Activated CD8-positive, alpha-beta memory T cell treated with anti-CD3 and anti-CD28 coated beads for 24 hours (primary cell): ENCODE measurements around the gene SSTR1.
"Not testable (repeated sequence)": the region's sequence is repeated elsewhere in the genome, so short reads cannot be mapped to it uniquely, and the experiment has no call there.

Experiments
- DNase-seq: peaks from one replicate; pipeline ENCODE4 v3.0.0-alpha.2; 2020

Gene SSTR1, protein sequence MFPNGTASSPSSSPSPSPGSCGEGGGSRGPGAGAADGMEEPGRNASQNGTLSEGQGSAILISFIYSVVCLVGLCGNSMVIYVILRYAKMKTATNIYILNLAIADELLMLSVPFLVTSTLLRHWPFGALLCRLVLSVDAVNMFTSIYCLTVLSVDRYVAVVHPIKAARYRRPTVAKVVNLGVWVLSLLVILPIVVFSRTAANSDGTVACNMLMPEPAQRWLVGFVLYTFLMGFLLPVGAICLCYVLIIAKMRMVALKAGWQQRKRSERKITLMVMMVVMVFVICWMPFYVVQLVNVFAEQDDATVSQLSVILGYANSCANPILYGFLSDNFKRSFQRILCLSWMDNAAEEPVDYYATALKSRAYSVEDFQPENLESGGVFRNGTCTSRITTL

DNA sequence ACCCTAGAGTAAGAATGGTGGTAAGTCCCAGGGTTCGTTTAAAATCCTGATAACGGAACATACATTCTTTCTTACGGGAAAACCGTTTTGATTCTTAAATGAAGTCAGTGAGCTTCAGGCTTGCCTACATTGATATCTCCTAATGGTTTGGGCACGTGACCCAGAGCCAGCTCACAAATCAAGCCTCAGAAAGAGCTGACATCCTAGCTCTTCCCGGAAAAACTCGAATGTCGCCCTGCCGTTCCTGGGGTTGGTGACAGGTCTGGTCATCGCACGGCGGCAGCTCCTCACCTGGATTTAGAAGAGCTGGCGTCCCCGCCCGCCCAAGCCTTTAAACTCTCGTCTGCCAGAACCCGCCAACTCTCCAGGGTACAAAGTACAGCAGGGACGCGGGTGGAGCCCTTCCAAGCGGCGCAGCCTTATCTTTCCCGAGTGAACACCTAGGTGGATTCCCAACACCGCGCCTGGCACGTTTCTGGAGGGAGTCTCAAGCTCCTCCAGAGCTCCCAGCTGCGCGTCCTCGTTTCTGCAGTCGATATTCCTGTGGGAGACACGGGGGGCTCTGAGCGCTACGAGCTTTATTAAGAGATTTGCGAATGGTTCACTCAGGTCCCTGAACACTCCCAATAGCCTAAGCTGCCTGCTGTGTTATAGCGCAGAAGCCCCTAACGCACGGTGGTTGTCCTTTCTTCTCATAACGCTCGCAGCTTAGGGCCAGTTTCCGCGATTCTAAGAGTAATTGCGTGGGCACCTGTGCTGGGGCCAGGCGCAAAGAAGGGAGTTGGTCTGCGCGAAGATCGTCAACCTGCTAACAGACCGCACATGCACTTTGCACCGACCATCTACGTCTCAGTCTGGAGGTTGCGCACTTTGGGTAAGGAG lies at the start of gene SSTR1:
Gene SSTR1 (plus strand): TSS at position 169 of the 882 bp plus-strand sequence. CDS start 1,486 bp downstream, outside the sequence.
- peak; percentile 58 for DNase-seq

DNA sequence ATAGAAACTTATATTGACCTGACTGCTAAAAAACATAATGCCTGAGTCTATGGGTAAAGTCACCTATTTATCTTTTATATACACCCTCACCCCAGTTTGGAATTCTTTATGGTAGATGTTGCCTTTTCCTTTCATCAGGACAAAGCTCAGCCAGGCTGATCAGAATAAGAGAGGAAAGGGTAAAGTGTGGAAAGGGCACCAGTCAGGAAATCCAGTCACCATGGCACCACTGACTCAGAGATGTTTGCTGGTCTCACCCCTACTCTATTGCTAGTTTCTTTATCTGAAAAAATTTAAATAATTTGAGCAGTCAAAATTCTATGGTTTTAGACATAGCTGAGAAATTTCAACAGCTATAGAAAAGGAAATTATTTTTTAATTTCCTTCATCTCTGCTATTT lies 49.2 kb upstream of the SSTR1 start:
- DNase-seq, result no peak

DNA sequence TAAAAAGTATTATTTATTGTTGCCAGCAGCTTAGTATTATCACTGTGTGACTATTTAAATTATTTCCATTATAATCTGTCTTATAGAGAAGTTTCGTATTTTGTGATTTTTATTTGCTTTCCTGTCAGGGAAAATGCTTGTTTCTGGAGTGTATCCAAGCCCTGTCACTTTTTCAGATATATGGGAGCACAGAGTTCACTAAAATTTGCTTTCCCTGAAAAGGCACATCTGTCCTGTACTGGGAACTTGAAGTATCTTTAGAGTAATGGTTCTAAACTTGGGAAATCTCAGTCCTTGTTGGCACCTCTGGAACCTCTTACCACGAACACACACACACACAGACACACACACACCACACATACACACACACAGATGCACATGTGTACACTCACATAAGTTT lies 39.3 kb upstream of the SSTR1 start:
- DNase-seq, result no peak

DNA sequence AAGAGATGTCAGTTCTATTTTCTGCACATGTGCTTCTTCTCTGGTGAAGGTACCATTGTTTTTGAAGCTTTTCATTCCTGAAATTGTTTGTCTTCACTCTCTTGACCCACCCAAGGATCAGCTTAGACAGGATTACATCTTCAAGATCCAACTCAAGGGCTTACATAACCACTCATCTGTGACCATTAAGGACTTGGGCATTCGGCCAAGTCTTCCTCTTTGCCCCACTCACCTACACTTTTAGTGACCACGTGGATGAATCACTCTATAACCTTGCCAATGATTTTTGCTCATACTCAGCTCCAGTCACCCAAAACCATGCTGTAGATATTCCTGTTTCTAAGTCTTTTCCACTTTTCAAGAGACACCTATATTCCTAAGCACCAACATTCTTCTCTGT lies 36.5 kb upstream of the SSTR1 start:
- no peak for DNase-seq

DNA sequence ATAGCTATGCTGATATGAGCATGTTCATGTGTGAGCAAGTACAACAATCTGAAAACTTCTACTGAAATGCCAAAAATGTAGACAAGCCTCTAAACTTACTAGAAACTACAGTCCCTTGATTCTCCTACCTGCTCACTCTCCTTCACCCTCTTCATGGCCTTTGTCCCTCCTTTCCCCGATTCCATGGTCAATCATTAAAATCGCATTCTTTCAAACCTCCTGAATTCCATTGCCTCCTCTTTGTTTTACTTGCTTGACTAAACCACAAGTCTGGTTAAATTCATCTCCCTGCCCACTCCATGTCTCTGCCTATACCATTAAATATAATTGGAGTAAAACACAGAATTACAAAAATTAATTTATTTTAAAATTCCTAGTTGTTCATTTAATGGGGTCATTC lies 33.0 kb upstream of the SSTR1 start:
- no peak for DNase-seq

DNA sequence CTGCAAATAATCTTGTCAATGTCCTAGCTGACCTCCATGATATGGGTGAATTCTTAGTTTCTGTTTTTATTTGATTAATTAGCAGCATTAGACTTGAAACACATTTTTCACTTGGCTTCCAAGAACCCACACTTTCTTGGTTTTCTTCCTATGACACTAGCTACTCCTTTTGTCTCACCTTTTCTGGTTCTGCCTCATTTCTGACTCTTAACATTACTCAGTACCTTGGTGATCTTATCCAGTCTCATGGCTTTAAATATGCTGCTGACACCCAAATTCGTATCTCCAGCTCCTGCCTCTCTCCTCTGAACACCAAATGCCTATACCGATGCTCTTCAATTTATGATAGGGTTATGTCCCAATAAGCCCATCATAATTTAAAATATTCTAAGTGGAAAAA lies 32.0 kb upstream of the SSTR1 start:
- DNase-seq, result no peak

DNA sequence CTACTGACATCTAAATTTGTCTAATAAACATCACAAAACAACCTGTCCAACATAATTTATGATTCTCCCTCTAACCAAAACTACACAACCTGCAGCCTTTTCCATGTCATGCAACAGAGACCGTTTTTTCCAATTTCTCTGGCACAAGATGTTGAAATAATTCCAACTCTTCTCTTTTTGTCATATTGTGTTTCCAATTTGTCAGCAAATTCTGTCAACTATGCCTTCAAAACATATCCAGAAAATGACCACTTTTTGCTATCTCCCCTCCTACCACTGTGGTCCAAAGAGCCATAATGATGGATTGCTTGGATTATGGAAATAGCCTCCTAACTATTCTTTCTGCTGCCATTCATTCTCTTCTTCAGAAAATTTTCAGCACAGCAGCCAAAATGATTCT lies 31.3 kb upstream of the SSTR1 start:
- no peak for DNase-seq

DNA sequence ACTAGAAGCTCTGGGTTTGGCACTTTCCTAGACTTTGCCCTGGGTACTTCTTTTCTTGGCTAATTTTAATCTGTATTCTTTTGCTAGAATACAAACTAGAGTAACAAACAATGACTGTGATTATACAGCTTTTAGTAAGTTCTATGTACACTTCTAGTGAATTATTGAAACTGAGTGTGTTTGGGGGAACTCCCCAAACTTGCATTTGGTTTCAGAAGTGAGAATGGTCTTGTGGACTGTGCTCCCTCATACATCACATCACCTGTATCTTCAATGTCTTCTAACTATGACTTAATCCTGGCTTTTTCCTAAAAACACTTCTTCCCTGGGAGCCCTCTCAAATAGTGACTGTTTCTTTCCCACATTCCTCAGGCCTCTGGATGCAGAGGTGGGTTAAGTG lies 23.6 kb upstream of the SSTR1 start:
- DNase-seq, result no peak

DNA sequence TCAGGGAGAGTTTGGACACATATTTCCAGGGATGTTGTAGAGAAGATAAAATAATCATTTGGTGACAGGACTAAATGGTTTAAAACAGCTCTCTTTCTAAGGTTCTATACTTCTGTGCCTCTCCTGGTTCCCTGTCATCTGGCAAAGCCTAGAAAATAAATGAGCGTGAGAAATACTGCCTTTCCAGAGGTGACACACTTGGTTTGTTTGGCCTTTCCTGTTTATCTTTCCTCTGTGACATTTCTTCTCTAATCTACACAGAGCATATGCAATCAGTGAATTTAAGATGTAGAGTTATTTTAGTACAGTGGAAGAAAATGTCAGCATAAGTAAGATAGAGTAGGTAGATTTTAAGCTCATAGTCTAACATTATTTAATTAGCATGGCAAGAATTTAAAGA lies 22.0 kb upstream of the SSTR1 start:
- DNase-seq, result no peak

DNA sequence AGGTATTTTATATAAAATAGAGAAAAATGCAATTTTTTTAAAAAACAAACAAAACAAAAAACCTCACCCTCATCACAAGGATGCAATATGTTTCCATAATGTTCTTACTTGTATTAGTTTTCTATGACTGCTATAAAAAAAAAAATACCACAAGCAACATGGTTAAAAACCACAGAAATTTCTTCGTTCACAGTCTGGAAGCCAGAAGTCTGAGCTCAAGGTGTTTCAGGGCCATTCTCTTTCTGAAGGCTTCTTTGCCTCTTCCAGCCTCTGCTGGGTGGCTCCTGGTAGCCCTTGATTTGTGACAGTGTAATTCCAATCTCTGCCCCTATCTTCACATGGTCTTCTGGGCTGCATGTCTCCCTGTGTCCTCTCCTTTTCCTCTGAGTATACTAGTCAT lies 21.5 kb upstream of the SSTR1 start:
- DNase-seq, result no peak

DNA sequence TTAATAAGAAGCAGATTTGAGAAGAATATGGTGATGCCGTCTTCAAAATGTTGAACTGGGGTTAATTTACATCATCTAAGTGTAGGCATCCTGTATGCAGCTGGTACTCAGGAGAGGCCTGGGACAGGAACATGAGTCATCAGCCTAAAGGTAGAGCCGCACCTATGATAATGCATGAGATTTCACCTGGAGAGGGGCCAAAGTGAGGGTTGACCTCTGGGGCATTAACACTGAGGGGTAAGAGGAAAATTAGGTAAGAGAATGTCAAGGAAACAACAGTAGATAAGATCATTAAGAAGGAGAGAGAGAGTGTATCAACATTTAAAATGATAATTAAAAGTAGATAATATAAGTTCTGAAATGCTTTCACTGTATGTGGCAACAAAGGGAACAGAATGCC lies 20.2 kb upstream of the SSTR1 start:
- DNase-seq, result no peak

DNA sequence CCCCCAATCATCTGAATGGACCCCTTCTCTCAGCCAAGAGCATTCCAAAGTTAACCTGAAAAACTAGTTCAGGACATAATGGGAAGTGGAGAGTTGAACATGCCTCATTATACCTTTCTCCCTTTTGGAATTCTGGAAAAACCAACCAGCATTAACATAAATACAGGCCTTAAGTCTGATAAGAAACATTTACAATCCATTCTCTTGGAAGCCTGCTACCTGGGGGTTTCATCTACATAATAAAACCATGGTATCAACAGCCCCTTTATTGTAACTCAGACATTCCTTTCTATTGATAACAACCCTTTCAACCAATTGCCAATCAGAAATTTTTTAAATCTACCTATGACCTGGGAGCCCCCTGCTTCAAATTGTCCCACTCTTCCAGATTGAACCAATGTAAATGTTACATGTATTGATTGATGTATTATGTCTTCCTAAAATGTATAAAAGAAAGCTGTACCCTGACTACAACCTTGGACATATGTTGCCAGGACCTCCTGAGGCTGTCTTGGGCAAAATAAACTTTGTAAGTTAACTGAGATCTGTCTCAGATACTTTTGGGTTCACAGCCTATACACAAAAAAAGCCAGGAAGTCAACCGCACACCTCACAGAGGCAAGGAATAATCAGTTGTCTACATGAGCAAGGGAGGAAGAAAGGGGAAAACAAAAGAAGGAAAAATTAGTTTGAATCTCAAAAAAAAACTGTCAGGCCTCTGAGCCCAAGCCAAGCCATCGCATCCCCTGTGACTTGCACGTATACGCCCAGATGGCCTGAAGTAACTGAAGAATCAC lies 17.6 kb upstream of the SSTR1 start:
- no peak for DNase-seq

DNA sequence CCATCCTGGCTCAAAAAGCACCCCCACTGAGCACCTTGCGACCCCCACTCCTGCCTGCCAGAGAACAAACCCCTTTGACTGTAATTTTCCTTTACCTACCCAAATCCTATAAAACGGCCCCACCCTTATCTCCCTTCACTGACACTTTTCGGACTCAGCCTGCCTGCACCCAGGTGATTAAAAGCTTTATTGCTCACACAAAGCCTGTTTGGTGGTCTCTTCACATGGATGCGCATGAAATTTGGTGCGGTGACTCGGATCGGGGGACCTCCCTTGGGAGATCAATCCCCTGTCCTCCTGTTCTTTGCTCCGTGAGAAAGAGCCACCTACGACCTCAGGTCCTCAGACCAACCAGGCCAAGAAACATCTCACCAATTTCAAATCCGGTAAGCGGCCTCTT lies 16.9 kb upstream of the SSTR1 start:
- DNase-seq, result not testable (repeated sequence)

DNA sequence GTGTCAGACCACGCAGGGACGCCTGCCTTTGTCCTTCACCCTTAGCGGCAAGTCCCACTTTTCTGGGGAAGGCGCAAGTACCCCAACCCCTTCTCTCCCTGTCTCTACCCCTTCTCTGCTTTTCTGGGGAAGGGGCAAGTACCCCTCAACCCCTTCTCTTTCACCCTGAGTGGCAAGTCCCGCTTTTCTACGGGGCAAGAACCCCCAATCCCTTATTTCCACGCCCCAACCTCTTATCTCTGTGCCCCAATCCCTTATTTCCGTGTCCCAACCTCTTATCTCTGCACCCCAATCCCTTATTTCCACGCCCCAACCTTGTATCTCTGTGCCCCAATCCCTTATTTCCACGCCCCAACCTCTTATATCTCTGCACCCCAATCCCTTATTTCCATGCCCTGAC lies 16.2 kb upstream of the SSTR1 start:
- not testable (repeated sequence) for DNase-seq

DNA sequence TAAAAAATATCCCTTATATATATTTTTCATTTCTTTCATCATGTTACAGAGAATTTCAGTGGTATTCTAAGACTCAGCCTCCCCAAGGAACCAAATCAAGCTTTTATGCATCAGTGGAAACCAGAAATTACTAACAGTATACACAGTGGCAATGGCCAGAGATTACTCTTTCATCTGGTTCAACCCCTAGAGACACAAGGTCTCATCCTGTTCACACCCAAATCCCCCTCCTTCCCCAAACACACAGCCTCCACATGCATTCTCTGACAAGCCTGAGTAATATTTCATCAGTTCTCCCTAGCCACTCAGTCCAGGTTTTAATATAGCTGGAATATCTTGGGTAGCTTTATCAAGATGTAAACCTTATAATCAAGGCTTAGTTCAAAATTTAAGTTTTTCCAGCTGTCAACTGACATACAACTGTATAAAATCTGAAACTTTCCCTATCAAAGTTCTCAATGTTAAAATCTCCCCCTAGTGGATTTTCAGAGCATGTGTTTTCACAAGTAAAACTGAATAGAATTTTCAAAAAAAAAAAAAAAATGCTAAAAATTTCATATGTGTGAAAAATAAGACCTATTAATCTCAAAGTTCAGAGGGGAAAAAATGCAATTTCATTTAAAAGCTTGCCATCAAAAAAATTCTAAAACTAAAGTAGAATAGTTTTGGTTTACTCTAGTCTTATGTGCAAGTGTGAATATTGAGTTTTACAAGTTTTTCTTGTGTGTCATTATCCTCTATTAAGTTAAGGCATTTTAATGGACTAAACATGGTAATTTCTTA lies 10.5 kb upstream of the SSTR1 start:
- DNase-seq, result no peak

DNA sequence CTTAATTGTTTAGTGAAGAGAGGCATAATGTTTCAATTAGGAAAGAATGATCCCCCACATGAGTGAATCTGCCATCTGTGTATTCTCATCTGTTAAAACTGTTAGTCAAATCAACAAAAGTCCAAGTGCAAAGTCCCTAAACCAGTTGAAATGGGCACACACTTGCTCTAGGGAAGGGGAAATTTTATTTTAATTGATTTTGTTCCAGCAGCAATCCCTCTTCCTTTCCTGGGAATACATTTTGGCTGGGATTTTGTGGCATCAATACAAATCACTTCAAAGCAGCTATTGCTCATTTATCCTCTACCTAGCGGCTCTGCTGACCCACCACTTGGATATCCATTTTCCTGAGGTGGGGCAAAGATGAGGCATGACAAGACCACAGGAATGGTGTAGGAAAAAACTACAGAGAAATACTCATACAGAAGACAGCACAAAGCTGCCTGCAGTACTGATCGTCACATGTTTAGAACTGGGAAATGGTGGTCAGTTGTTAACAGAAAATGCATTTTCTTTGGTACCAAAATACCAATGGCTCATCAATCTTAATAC lies 9.8 kb upstream of the SSTR1 start:
- DNase-seq, result no peak

DNA sequence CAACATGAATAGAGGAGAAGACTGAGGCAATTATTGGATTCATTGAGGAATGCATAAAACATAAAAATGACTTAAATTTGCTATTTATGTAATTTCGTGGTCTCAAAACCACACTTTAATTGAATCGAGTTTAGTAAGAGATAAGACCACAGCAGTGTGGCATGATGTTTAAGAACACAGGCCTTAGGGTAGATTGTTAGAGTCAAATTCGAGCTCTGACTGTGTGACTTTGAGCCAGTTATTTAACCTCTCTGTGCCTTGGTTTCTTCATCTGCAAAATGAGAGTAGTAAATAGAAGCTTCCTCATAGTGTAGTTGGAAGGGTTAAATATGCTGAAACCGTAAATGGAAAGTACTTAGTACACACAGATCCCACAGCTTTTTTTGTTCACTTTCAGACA lies 9.3 kb upstream of the SSTR1 start:
- DNase-seq, result no peak

DNA sequence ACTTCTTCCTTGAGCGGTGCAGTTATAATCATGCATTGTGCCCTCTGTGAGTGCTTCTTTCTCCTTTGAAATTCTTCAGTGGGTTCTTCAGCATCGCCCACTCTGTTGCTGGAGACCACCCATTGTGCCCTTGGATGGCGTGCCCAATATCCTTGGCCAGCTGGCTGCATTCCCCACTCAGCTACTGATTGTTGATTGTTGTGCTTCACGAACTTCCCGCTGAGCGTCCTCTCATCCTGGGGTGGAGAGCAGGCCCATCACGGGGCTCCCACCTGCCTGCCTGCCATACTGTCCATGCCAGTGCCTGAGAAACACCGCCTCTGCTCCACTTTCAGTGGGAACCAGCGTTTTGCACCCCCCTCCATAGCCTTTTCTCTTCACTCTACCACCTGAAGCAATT lies 8.6 kb upstream of the SSTR1 start:
- DNase-seq, result no peak

DNA sequence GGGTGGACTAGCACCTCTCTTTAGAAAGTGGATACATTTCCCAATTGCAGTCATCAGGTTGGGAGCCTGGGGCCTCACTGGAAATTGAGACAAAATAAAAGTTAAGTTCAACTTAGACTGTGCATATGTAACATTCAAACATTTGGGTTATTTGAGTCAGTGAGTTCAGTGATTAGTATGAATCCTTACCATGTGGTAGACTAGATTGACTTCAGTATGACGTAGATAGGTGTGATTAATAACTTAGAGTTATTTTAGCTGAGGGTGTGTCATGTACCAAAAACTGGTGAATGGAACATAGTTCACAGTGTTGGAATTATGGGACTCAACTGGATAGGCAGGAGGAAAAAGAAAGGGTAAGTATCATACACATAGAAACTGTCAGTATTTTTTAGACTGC lies 8.0 kb upstream of the SSTR1 start:
- no peak for DNase-seq

DNA sequence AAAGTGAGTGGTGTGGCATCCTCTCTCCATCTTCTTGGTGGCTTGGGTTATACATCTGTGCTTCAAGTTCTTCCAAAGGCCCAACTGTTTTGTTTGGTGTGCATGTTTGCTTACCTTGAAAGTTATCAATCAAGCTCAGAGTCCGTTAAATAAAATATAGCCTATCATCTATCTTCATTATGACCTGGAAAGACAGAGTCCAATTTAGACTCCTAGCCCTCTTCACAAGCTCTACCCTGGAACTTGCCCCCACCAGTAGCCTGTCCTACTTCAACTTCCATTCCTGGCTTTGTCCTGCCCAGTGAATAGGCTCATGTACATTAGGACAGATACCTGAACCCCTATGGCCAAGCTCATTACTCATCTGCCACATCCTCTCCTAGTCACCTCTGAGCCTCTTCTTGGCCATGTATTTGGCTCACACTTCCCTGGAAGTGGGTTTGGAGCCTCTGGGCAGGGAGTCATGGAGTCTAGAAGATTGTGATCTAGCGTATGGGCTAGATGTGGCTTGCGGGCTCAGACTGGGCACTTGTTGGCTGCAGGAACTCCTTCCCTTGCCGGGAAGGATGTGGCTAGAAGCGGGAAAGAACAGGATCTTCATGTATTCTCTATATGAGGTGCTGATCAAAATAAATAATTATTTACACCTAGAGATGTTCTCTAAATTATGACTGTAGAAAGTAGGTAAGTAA lies 6.4 kb upstream of the SSTR1 start:
- DNase-seq, result no peak

DNA sequence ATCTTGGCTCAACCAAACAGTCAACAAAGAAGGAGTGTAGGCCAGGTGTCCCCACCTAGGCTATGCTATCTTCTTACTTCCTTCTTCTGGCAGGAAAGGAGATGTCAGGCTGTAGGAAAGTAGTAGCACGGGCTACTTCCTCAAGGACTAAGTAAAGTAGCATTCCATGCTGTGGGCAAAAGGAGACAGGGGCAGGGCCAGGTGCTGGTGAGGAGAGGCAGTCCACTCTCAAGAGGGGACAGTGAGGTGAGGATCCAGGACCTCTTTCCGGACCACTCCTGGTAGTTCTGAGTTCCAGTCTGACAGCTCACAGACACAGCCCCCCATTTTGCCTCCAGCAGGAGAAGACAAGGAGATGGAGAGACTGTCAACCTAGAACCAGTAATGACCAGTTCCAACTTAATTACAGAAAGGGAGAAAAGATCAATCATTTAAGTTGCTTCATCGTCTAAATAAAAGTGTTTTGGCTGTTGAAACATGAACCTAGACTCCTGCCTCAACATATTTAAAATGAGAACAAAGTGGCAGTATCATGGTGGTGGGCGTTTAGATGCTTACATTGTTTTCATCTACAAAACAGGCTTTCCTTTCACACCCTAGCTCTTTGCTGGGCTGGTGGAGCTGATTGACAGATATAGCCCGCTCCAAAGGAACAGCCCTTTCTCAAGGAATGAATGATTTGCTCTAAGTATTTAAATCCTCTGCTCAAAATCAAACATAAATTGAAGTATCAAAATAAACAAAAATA lies 5.1 kb upstream of the SSTR1 start:
- DNase-seq, result no peak
